ENCODE results near the gene SHOX. TPM values are rescaled to one million over a fixed set of nuclear protein-coding genes. Genes with fewer than 3 reads are reported as not detected.
"Not testable (repeated sequence)": the region's sequence is repeated elsewhere in the genome, so short reads cannot be mapped to it uniquely, and the experiment has no call there.

SHOX gene
- total RNA-seq = not detected

DNA sequence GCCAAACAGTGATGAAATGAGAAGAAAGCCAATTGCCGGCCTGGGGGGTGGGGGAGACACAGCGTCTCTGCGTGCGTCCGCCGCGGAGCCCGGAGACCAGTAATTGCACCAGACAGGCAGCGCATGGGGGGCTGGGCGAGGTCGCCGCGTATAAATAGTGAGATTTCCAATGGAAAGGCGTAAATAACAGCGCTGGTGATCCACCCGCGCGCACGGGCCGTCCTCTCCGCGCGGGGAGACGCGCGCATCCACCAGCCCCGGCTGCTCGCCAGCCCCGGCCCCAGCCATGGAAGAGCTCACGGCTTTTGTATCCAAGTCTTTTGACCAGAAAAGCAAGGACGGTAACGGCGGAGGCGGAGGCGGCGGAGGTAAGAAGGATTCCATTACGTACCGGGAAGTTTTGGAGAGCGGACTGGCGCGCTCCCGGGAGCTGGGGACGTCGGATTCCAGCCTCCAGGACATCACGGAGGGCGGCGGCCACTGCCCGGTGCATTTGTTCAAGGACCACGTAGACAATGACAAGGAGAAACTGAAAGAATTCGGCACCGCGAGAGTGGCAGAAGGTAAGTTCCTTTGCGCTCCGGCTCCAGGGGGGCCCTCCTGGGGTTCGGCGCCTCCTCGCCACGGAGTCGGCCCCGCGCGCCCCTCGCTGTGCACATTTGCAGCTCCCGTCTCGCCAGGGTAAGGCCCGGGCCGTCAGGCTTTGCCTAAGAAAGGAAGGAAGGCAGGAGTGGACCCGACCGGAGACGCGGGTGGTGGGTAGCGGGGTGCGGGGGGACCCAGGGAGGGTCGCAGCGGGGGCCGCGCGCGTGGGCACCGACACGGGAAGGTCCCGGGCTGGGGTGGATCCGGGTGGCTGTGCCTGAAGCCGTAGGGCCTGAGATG lies at the start of gene SHOX:
TSS of gene SHOX (plus strand) at position 180 of the 885 bp plus-strand sequence. CDS start at position 287, 107 bp downstream.
- H3K27ac Mint-ChIP-seq = peak within 1 kb of the TSS in 1 of 2 donors; percentile 72
- H3K9me3 Mint-ChIP-seq = peaks cover 7 to 8% of the 10 kb centered on the region in 2 donors
- DNase-seq (ENCODE audit: low spot score in 2 of 2) = no peak
- H3K36me3 Mint-ChIP-seq = no peaks in the 10 kb centered on the region
- no peak for ATAC-seq

DNA sequence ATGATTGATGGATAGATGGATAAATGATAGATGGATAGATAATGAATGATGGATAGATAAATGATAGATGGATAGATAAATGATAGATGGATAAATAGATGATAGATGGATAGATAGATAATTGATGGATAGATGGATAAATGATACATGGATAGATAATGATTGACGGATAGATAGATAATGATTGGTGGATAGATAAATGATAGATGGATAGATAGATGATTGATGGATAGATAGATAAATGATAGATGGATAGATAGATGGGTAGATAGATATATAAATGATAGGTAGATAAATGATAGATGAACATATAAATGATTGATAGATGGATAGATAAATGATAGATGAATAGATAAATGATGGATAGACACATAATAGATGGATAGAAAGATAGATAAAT lies 49.5 kb upstream of the SHOX start:
- ATAC-seq (no peak), DNase-seq (ENCODE audit: low spot score in 2 of 2) (no peak)
- H3K36me3 Mint-ChIP-seq = peaks cover 0 to 8% of the 10 kb centered on the region in 2 donors
- no peak overlapping the region for H3K27ac Mint-ChIP-seq
- peaks cover 24 to 43% of the 10 kb centered on the region in 2 donors for H3K9me3 Mint-ChIP-seq

DNA sequence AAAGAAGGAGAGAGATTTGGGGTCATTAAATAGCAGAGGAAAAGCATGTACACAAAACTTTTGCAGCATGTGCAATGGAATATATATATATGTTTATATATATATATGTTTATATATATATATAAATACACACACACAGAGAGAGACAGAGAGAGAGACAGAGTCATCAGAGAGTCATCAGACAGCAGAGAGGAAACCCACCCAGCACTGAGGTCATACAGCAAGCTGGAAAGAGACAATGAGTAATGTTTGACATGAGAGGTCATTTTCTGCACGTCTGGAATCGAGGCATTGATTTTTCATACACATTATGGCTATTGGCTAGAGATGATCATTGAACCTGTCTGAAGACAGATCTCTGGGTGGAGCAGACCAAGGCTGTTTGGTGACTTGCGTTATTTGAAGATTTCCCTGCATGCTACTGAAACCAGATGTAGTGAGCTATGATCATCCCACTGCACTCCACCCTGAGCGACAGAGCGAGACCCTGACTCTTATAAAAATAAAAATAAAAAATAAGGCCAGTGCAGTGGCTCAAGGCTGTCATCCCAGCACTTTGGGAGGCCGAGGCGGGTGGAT lies 48.8 kb upstream of the SHOX start:
- Mint-ChIP-seq H3K9me3 (peaks cover 24 to 39% of the 10 kb centered on the region in 2 donors), H3K36me3 (peaks cover 0 to under 1% of the 10 kb centered on the region in 2 donors), H3K27ac (no peak overlapping the region)
- DNase-seq (ENCODE audit: low spot score in 2 of 2) (no peak), ATAC-seq (peak; percentile 47 to 67)

DNA sequence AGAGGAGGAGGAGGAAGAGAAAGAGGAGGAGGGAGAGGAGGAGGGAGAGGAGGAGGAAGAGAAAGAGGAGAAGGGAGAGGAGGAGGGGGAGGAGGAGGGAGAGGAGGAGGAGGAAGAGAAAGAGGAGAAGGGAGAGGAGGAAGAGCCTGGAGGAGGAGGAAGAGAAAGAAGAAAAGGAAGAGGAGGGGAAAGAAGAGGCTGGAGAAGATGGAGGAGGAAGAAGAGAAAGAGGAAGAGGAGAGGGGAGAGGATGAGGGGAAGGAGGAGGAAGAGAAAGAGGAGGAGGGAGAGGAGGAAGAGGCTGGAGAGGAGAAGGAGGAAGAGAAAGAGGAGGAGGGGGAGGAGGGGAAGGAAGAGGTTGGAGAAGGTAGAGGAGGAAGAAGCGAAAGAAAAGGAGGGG lies 46.0 kb upstream of the SHOX start:
- ATAC-seq = no peak
- Mint-ChIP-seq H3K9me3 (peaks cover 7 to 20% of the 10 kb centered on the region in 2 donors), H3K36me3 (no peaks in the 10 kb centered on the region), H3K27ac (no peak overlapping the region)
- DNase-seq (ENCODE audit: low spot score in 2 of 2) = no peak

- peaks cover 7 to 16% of the 10 kb centered on the region in 2 donors for H3K9me3 Mint-ChIP-seq
- DNase-seq (ENCODE audit: low spot score in 2 of 2) (no peak), ATAC-seq (no peak)
- no peaks in the 10 kb centered on the region for H3K36me3 Mint-ChIP-seq
- H3K27ac Mint-ChIP-seq = peak overlapping the region in 1 of 2 donors; percentile 9
Measured at GRCh38 chrX:585115-585808, 45.3 kb upstream of the SHOX start.

GRCh38 chrX:586351-586750 lies 44.2 kb upstream of the SHOX start:
- Mint-ChIP-seq H3K9me3 (peaks cover 2 to 5% of the 10 kb centered on the region in 2 donors), H3K36me3 (no peaks in the 10 kb centered on the region), H3K27ac (no peak overlapping the region)
- DNase-seq (ENCODE audit: low spot score in 2 of 2) (no peak), ATAC-seq (no peak)

- not testable (repeated sequence) for H3K27ac Mint-ChIP-seq; DNase-seq (ENCODE audit: low spot score in 2 of 2); H3K36me3 Mint-ChIP-seq; ATAC-seq; H3K9me3 Mint-ChIP-seq
Measured at GRCh38 chrX:589261-589660, 41.3 kb upstream of the SHOX start.

GRCh38 chrX:590693-591404 lies 39.7 kb upstream of the SHOX start:
- H3K36me3 Mint-ChIP-seq = no peaks in the 10 kb centered on the region
- ATAC-seq = no peak

DNA sequence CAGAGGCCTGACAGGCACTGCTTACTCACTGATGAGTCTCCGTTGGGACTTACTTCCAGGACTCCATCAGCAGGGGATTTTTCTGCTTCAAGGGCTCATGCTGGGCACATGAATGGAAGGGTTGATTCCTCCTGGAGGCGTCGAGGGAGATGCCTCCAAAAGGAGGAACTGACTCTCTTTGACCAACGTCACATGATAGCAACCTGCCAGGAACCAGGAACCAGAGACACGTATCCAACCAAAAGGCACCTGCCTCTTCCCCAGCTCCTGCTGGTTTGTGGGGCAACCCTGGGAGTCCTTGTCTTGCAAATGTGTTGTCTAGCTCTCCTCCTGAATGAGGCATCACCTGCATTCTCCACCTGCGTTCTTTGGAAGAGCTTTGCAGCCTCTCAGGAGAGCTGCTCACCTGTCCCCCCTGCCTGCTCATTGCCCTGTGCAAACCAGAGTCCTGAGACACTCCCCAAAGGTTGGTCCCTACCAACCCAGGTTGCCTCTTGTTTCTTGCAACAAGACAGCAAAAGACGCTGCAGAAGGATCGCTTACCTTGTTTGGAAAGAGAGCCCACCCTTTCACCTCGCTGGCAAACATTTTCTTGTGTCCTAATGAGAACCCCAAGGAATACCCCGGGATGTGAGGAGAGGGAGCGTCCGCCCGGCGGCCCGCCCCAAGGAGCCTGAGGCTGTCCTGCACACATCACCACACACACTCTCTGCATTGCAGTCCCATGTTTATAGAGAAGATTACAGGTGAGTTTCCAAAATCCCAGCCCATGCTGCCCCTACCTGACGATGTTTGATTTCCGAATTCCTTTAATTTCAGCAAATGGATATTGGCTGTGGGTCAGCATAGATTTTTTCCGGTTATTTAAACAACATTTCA lies 30.5 kb upstream of the SHOX start:
- Mint-ChIP-seq H3K27ac (no peak overlapping the region), H3K9me3 (peaks cover 21 to 34% of the 10 kb centered on the region in 2 donors), H3K36me3 (peaks cover 12 to 13% of the 10 kb centered on the region in 2 donors)
- DNase-seq (ENCODE audit: low spot score in 2 of 2) (no peak), ATAC-seq (no peak)

More at GRCh38 chrX:590693-591404, 39.7 kb upstream of the SHOX start:
- Mint-ChIP-seq H3K9me3 (peaks cover 7 to 9% of the 10 kb centered on the region in 2 donors), H3K27ac (no peak overlapping the region)
- no peak for DNase-seq (ENCODE audit: low spot score in 2 of 2)

- ATAC-seq; DNase-seq (ENCODE audit: low spot score in 2 of 2); H3K36me3 Mint-ChIP-seq; H3K27ac Mint-ChIP-seq: not testable (repeated sequence)
- peaks cover 14% of the 10 kb centered on the region in 2 donors for H3K9me3 Mint-ChIP-seq
Measured at GRCh38 chrX:603029-603428, 27.6 kb upstream of the SHOX start.

DNA sequence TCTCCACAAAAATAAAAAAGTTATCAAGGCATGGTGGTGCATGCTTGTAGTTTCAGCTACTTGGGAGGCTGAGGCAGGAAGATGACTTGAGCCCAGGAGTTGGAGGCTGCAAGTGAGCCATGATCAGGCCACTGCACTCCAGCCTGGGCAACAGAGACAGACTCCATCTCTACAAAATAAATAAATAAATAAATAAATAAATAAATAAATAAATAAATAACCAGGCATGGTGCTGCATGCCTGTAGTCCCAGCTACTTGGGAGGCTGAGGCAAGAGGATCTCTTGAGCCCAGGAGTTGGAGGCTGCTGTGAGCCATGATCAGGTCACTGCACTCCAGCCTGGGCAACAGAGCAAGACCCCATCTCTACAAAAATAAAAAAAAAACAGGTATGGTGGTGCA lies 26.0 kb upstream of the SHOX start:
- H3K36me3 Mint-ChIP-seq, ATAC-seq: not testable (repeated sequence)

DNA sequence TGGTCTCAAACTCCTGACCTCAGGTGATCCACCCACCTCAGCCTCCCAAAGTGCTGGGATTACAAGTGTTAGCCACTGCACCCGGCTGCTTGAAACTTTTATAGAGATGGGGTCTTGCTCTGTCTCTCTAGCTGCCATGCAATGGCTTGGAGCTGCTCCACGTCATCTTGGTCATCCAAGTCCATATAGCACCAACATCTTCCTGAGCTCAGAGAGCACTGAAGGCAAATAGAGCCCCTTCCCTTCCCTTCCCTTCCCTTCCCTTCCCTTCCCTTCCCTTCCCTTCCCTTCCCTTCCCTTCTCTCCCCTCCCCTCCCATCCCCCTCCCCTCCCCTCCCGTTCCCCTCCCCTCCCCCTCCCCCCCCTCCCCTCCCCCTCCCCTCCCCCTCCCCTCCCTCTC lies 22.5 kb upstream of the SHOX start:
- not testable (repeated sequence) for ATAC-seq; DNase-seq (ENCODE audit: low spot score in 2 of 2); H3K36me3 Mint-ChIP-seq; H3K27ac Mint-ChIP-seq
- peaks cover 13 to 32% of the 10 kb centered on the region in 2 donors for H3K9me3 Mint-ChIP-seq

More for the DNA sequence above, 26.0 kb upstream of the SHOX start:
- DNase-seq (ENCODE audit: low spot score in 2 of 2); H3K27ac Mint-ChIP-seq: not testable (repeated sequence)
- peaks cover 13 to 14% of the 10 kb centered on the region in 2 donors for H3K9me3 Mint-ChIP-seq

GRCh38 chrX:614136-614535 lies 16.5 kb upstream of the SHOX start:
- peaks cover 6 to 15% of the 10 kb centered on the region in 2 donors for H3K36me3 Mint-ChIP-seq
- no peak for ATAC-seq
- H3K9me3 Mint-ChIP-seq = peaks cover 21 to 31% of the 10 kb centered on the region in 2 donors
- H3K27ac Mint-ChIP-seq = no peak overlapping the region
- DNase-seq (ENCODE audit: low spot score in 2 of 2) = no peak

DNA sequence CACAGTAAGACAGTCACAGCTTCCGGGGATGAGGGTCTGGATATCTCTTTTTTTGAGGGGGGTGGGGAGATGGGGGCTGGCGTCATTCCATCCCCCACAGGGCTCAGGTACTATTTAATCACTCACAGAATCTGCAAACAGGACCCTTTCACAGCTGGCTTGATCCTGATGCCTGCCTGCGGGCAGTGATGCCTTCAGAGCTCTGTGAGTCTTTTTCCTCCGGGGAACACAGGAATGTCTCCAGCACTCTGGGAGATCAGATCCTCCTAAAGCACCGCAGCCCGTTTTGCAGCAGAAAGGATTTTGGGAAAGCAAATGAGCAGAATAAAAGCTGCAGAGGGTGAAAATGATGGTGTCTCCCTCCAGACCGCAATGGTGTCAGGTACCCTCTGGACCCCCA lies 13.2 kb upstream of the SHOX start:
- no peak for DNase-seq (ENCODE audit: low spot score in 2 of 2)
- no peak for ATAC-seq
- Mint-ChIP-seq H3K9me3 (peaks cover 8 to 11% of the 10 kb centered on the region in 2 donors), H3K27ac (no peak overlapping the region), H3K36me3 (peaks cover 0 to 6% of the 10 kb centered on the region in 2 donors)

- Mint-ChIP-seq H3K9me3 (peaks cover 8 to 10% of the 10 kb centered on the region in 2 donors), H3K36me3 (peaks cover 0 to 6% of the 10 kb centered on the region in 2 donors), H3K27ac (no peak overlapping the region)
- no peak for ATAC-seq
- no peak for DNase-seq (ENCODE audit: low spot score in 2 of 2)
Measured at GRCh38 chrX:617891-618290, 12.7 kb upstream of the SHOX start.

Measured in activated naive CD4-positive, alpha-beta T cell treated with anti-CD3 and anti-CD28 coated beads, Interleukin-2, amount 50 U/mL, for 72 hours (primary cell).